ENCODE results near the gene ERBIN.

DNA sequence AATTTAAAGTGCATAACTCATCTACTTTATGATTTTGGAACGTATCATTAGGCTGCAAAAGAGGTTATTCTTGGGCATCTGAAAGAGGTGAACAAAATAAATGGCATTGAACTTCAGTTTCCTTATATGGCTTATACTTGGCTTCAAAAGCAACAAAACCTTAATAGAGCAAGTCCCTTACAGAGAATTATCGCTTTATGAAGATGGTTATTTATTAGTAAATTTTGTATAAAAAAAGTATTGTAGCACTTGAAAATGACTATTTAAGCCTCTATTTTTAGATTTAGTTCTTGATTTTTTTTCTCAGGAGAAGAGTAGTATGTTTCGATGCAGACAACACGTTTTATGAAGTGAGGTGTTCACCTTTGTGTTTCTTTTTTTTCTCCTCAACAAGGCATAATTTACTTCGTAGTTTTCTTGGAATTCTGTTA is 2.0 kb downstream of the ERBIN start:
- TF ChIP-seq CTCF (IDR thresholded peaks at IDR 0.05; ENCODE audit: poor library complexity) (no peak), EZH2phosphoT487 (IDR thresholded peaks at IDR 0.05; ENCODE audit: low read depth, severe bottlenecking, unreplicated experiment) (no peak), EZH2 (IDR thresholded peaks at IDR 0.05; ENCODE audit: borderline replicate concordance) (no peak)

All from hepatocyte (in vitro differentiated cells).